AG09309 (cell line): Measurements from ENCODE around the gene KCND3.

Experiments
- DNase-seq: peaks from one replicate; pipeline ENCODE4 v3.0.0-alpha.2; 2010; ENCODE audit warnings: low read depth
- H3K4me3 ChIP-seq: 2 replicates; pipeline ENCODE4 v1.5.1; 2011; ENCODE audit warnings: mild to moderate bottlenecking, low read depth, low read length, moderate library complexity; ENCODE audit not compliant: control insufficient read depth
- CTCF ChIP-seq: IDR thresholded peaks from 2 replicates; pipeline ENCODE4 v1.5.1; 2011; ENCODE audit warnings: mild to moderate bottlenecking, low read depth, low read length, inconsistent platforms; ENCODE audit not compliant: insufficient read depth, control insufficient read depth; ENCODE audit errors: missing control alignments

The KCND3 gene

DNA sequence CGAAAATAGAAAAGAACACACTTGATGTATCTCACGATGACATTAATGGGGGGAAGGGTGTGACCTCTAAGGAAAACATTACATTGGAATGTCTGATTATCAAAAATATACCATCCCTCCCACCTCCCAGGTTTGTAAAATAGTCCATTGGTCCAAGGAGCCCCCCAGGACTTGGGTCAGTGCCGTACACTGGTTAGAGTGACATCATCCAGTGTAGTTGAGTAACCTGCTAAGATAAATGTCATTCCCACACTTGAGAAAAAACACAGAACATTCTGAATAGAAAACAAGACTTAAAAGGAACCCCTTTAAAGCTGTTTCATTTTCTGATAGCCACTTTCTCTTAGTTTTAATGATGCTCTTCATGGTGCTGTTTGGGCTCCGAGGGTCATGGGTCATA is 218.6 kb downstream of the KCND3 start:
- no peak for TF ChIP-seq CTCF
- no peak overlapping the region for H3K4me3 ChIP-seq
- DNase-seq, result no peak

DNA sequence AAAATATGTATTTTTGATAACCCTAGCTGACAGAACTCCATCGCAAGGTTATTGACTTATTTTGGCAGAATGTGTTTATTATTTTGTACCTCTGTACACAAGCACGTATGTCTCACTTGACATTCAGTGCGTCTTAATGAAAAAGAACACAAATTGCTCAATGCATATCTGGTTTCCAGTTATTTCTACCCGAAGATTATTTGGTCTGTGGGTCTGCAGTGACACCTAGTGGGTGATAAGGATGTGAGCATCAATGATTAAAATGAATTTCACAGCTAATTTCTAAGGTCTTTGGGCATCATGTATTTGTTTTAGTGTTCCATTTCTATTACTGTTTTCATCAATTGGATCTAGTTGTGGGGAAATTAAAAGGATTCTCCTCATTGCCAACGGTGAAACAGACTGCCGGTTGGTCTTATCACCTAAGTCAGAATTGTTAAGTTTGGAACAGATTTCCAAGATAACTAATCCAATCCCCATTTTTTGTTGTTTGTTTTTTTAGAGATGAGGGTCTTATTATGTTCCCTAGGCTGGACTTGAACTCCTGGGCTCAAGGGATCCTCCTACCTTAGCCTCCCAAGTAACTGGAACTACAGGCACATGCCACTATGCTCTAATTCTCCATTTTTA is 219.8 kb downstream of the KCND3 start:
- no peak for DNase-seq
- TF ChIP-seq CTCF, result peak; percentile 81
- no peak overlapping the region for H3K4me3 ChIP-seq

DNA sequence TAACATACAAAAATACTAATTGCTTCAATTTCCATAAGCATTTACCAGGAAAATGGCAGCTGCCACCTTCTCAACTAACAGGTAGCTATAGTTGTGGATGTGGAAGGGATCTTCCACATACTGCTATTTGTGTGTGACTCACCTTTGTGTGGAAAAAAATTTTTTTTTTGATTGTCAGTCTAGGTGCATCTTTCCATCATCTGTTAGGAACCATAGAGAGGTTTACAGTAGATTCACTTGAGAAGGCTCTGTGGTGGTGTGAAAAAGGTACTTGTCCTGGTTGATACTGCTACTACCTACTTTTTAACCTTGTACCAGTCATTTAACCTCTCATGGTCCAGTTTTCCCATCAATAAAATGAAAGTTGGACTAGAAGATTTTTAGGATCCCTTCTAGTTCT is 220.8 kb downstream of the KCND3 start:
- DNase-seq, result no peak
- no peak for TF ChIP-seq CTCF
- H3K4me3 ChIP-seq, result no peak overlapping the region

GRCh38 chr1:111768023-111768422 is 221.4 kb downstream of the KCND3 start:
- no peak overlapping the region for H3K4me3 ChIP-seq
- DNase-seq, result no peak
- TF ChIP-seq CTCF, result no peak

DNA sequence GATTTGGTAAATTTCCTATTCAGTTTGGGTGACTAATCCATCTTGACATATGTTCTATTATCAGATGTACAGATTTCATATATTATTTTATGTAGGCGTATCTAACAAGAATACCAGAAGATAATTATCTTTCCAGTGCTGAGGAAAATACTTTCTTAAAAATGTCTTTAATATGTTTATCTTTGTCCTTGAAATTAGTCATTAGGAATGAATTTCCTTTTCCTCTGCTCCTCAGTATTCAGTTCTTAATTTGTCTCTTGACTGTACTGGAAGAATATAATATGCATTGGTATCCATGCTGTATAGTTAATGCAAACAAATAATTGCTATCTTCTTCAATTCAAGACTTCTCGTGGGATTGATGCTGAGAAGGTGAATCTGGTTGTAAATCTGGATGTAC is 227.1 kb downstream of the KCND3 start:
- TF ChIP-seq CTCF, result no peak
- no peak for DNase-seq
- H3K4me3 ChIP-seq, result no peak overlapping the region

GRCh38 chr1:111761717-111762116 is 227.8 kb downstream of the KCND3 start:
- no peak for TF ChIP-seq CTCF
- no peak overlapping the region for H3K4me3 ChIP-seq
- no peak for DNase-seq

- peak; percentile 19 for TF ChIP-seq CTCF
- no peak overlapping the region for H3K4me3 ChIP-seq
- DNase-seq, result no peak
Measured at GRCh38 chr1:111758373-111758772, 231.1 kb downstream of the KCND3 start.
